H1 (cell line): ENCODE measurements around the gene PAX9. TPM values are rescaled to one million over a fixed set of nuclear protein-coding genes. Genes with fewer than 3 reads are reported as not detected.

Experiments used
- CTCF ChIA-PET: fragments of 300-600 bp; sonication (Branson Sonifier 250); formaldehyde crosslinking; loops from one replicate; lab custom pipeline; 2021; ENCODE audit not compliant: partially characterized antibody; lab: Charles Lee
- POLR2A ChIA-PET: fragments of 300-600 bp; sonication (Branson Sonifier 250); formaldehyde crosslinking; loops from one replicate; lab custom pipeline; 2021; ENCODE audit warnings: inconsistent platforms; ENCODE audit not compliant: partially characterized antibody; lab: Charles Lee
- DNase-seq, 2 experiments: peaks; one replicate each; pipeline versions ENCODE4 v3.0.0 to v3.0.0-alpha.2; 2010 to 2022; ENCODE audit warnings: low spot score in 2 of 2, low read depth in 1 of 2, mixed read lengths in 1 of 2
- FAIRE-seq: peaks from 2 replicates; lab custom pipeline; 2011; peaks lifted over from hg19 to GRCh38; lab: Jason Lieb, UNC
- H2AFZ ChIP-seq: 2 replicates; pipeline ENCODE4 v1.8.1; 2012; ENCODE audit warnings: low read length, inconsistent platforms
- H2AK5ac ChIP-seq: 2 replicates; pipeline ENCODE4 v1.6.1; 2013; ENCODE audit warnings: low read depth, low read length
- H2BK120ac ChIP-seq: replicated peaks from 2 replicates; pipeline ENCODE3; 2013; ENCODE audit warnings: low read depth, low read length, inconsistent platforms
- H2BK12ac ChIP-seq: 2 replicates; pipeline ENCODE4 v1.6.1; 2013; ENCODE audit warnings: low read depth, low read length
- H2BK15ac ChIP-seq: 2 replicates; pipeline ENCODE4 v1.6.1; 2013; ENCODE audit warnings: low read length
- H2BK20ac ChIP-seq: 2 replicates; pipeline ENCODE4 v1.6.1; 2013; ENCODE audit warnings: low read length
- H2BK5ac ChIP-seq: 2 replicates; pipeline ENCODE4 v1.6.1; 2013; ENCODE audit warnings: low read depth, low read length
- H3K14ac ChIP-seq: 2 replicates; pipeline ENCODE4 v1.6.1; 2013; ENCODE audit warnings: inconsistent platforms; ENCODE audit not compliant: insufficient read length
- H3K18ac ChIP-seq: 2 replicates; pipeline ENCODE4 v1.6.1; 2013; ENCODE audit warnings: low read length; ENCODE audit errors: extremely low read depth
- H3K23ac ChIP-seq: 2 replicates; pipeline ENCODE4 v1.6.1; 2013; ENCODE audit warnings: inconsistent platforms; ENCODE audit not compliant: insufficient read length
- H3K23me2 ChIP-seq: 2 replicates; pipeline ENCODE4 v1.6.1; 2013; ENCODE audit warnings: low read depth, low read length
- H3K27ac ChIP-seq: 2 replicates; pipeline ENCODE4 v1.6.1; 2011; ENCODE audit warnings: low read depth, low read length, inconsistent platforms
- H3K27me3 ChIP-seq, 4 experiments: replicated peaks in 1 of 4; 1 replicate in 1 of 4; 2 replicates in 3 of 4; pipeline versions ENCODE4 v1.6.1 to v1.8.1; 2011 to 2013; ENCODE audit warnings: low read length in 3 of 4, mild to moderate bottlenecking in 3 of 4, inconsistent platforms in 2 of 4, mixed read lengths in 2 of 4, moderate library complexity in 1 of 4; ENCODE audit not compliant: control insufficient read depth in 3 of 4, insufficient read depth in 3 of 4; ENCODE audit errors: extremely low read depth in 1 of 4
- H3K36me3 ChIP-seq, 4 experiments: 2 replicates each; pipeline versions ENCODE4 v1.6.1 to v1.8.1; 2011 to 2013; ENCODE audit warnings: mild to moderate bottlenecking in 4 of 4, low read length in 3 of 4, moderate library complexity in 2 of 4, control low read depth in 1 of 4, inconsistent platforms in 1 of 4; ENCODE audit not compliant: insufficient read depth in 4 of 4, control insufficient read depth in 2 of 4
- H3K4ac ChIP-seq: replicated peaks from 2 replicates; pipeline ENCODE3; 2013; ENCODE audit warnings: low read length, low read depth, mixed read lengths, inconsistent platforms; ENCODE audit not compliant: insufficient read length
- H3K4me1 ChIP-seq, 4 experiments: replicated peaks in 1 of 4; 1 replicate in 1 of 4; 2 replicates in 3 of 4; pipeline versions ENCODE4 v1.6.1 to v1.8.1; 2011 to 2013; ENCODE audit warnings: low read length in 3 of 4, inconsistent platforms in 2 of 4, mixed read lengths in 1 of 4; ENCODE audit not compliant: insufficient read depth in 4 of 4, control insufficient read depth in 3 of 4
- H3K4me2 ChIP-seq, 2 experiments: 2 replicates each; pipeline versions ENCODE4 v1.6.1 to v1.8.1; 2011 to 2013; ENCODE audit warnings: low read depth in 2 of 2, low read length in 2 of 2, control low read depth in 1 of 2, inconsistent platforms in 1 of 2, mild to moderate bottlenecking in 1 of 2; ENCODE audit not compliant: insufficient read depth in 1 of 2
- H3K4me3 ChIP-seq, 4 experiments: fragments of 200-600, 300-600 bp in 1 of 4; sonication (generic), shearing (Covaris generic), sonication (Bioruptor Twin) in 1 of 4; 2 replicates each; pipeline versions ENCODE4 v1.5.1 to v1.8.1; 2011 to 2016; ENCODE audit warnings: low read length in 4 of 4, low read depth in 3 of 4, control low read depth in 2 of 4, inconsistent platforms in 2 of 4, mild to moderate bottlenecking in 2 of 4, mixed read lengths in 1 of 4, moderate library complexity in 1 of 4; ENCODE audit not compliant: insufficient read depth in 2 of 4; ENCODE audit errors: extremely low read depth in 1 of 4
- H3K56ac ChIP-seq: replicated peaks from 2 replicates; pipeline ENCODE3; 2013; ENCODE audit warnings: low read depth, mild to moderate bottlenecking, mixed read lengths, low read length, inconsistent platforms; ENCODE audit not compliant: insufficient read length
- H3K79me1 ChIP-seq: 2 replicates; pipeline ENCODE4 v1.6.1; 2013; ENCODE audit warnings: low read depth, low read length, control low read depth
- H3K79me2 ChIP-seq, 2 experiments: 2 replicates each; pipeline versions ENCODE4 v1.6.1 to v1.8.1; 2012 to 2013; ENCODE audit warnings: low read length in 2 of 2, mild to moderate bottlenecking in 2 of 2, inconsistent platforms in 1 of 2; ENCODE audit not compliant: insufficient read depth in 2 of 2, control insufficient read depth in 1 of 2
- H3K9ac ChIP-seq, 4 experiments: replicated peaks in 1 of 4; 1 replicate in 1 of 4; 2 replicates in 3 of 4; pipeline versions ENCODE4 v1.6.1 to v1.8.1; 2011 to 2013; ENCODE audit warnings: low read depth in 3 of 4, low read length in 3 of 4, control low read depth in 2 of 4, mild to moderate bottlenecking in 2 of 4, moderate library complexity in 2 of 4, inconsistent platforms in 1 of 4; ENCODE audit errors: extremely low read depth in 1 of 4
- H3K9me3 ChIP-seq, 2 experiments: 2 replicates each; pipeline versions ENCODE4 v1.6.1 to v1.8.1; 2012 to 2013; ENCODE audit warnings: mild to moderate bottlenecking in 2 of 2, moderate library complexity in 2 of 2, control low read depth in 1 of 2, inconsistent platforms in 1 of 2, low read depth in 1 of 2, low read length in 1 of 2, mixed read lengths in 1 of 2; ENCODE audit not compliant: insufficient read depth in 2 of 2
- H4K20me1 ChIP-seq, 2 experiments: replicated peaks in 1 of 2; 2 replicates each; pipeline versions ENCODE3 to v1.8.1; 2011 to 2013; ENCODE audit warnings: inconsistent platforms in 2 of 2, low read length in 2 of 2, mild to moderate bottlenecking in 1 of 2; ENCODE audit not compliant: insufficient read depth in 2 of 2, control insufficient read depth in 1 of 2
- H4K5ac ChIP-seq: 2 replicates; pipeline ENCODE4 v1.6.1; 2013; ENCODE audit warnings: low read length, low read depth, mixed read lengths, inconsistent platforms; ENCODE audit not compliant: insufficient read length
- H4K8ac ChIP-seq: 2 replicates; pipeline ENCODE4 v1.8.0; 2013; ENCODE audit warnings: mild to moderate bottlenecking, moderate library complexity, low read length, inconsistent platforms; ENCODE audit not compliant: insufficient read depth; ENCODE audit errors: extremely low read depth
- H4K91ac ChIP-seq: replicated peaks from 2 replicates; pipeline ENCODE3; 2013; ENCODE audit warnings: low read length, mixed read lengths, inconsistent platforms; ENCODE audit not compliant: insufficient read length
- ASH2L ChIP-seq: fragments of 200-600, 300-600 bp; sonication (generic); IDR thresholded peaks from one replicate; pipeline ENCODE4 v1.7.1; 2017; ENCODE audit warnings: low read length
- BACH1 ChIP-seq: IDR thresholded peaks from 2 replicates; pipeline ENCODE4 v1.6.1; 2012; ENCODE audit warnings: low read length, improper control_type of control experiment
- CBX8 ChIP-seq: fragments of 300-800, 300-1000 bp; sonication (generic); IDR thresholded peaks from 2 replicates; pipeline ENCODE4 v1.7.1; 2016; ENCODE audit warnings: low read depth, low read length, borderline replicate concordance
- CHD2 ChIP-seq: IDR thresholded peaks from 2 replicates; pipeline ENCODE4 v1.6.1; 2012; ENCODE audit warnings: low read length, improper control_type of control experiment
- KDM1A ChIP-seq: fragments of 200-600, 300-600 bp; sonication (generic); IDR thresholded peaks from 2 replicates; pipeline ENCODE4 v1.7.1; 2016; ENCODE audit warnings: mild to moderate bottlenecking, low read length, borderline replicate concordance
- PHF8 ChIP-seq: fragments of 200-600 bp; sonication (generic); conservative IDR thresholded peaks from 2 replicates; pipeline ENCODE4 v1.7.1; 2012; ENCODE audit warnings: low read depth, mild to moderate bottlenecking, inconsistent platforms, low read length, moderate library complexity
- POU5F1 ChIP-seq: IDR thresholded peaks from 2 replicates; pipeline ENCODE4 v1.6.1; 2011; ENCODE audit warnings: low read depth, mild to moderate bottlenecking, low read length, moderate library complexity
- SIRT6 ChIP-seq: IDR thresholded peaks from one replicate; pipeline ENCODE4 v1.7.1; 2012; ENCODE audit warnings: low read length, inconsistent platforms
- SP4 ChIP-seq: IDR thresholded peaks from 2 replicates; pipeline ENCODE4 v1.6.1; 2012; ENCODE audit warnings: low read length, inconsistent platforms
- SRF ChIP-seq: IDR thresholded peaks from 2 replicates; pipeline ENCODE4 v1.6.1; 2011; ENCODE audit warnings: mild to moderate bottlenecking, low read depth, low read length, moderate library complexity
- TAF1 ChIP-seq: IDR thresholded peaks from 2 replicates; pipeline ENCODE4 v1.6.1; 2011; ENCODE audit warnings: mild to moderate bottlenecking, low read depth, low read length
- TBP ChIP-seq: IDR thresholded peaks from 2 replicates; pipeline ENCODE4 v1.6.1; 2011; ENCODE audit warnings: low read depth, low read length, improper control_type of control experiment
- WGBS, 2 experiments: shearing (Covaris generic) in 1 of 2; methylation state at CpG; one replicate each; pipeline versions ENCODE4 v1.1.6 to v1.1.7; 2013 to 2015; ENCODE audit warnings: low lambda C conversion rate in 2 of 2, mixed read lengths in 2 of 2, inconsistent platforms in 1 of 2, low coverage in 1 of 2, missing lambda C conversion rate in 1 of 2; ENCODE audit not compliant: insufficient replicate concordance in 2 of 2, insufficient coverage in 1 of 2, insufficient read length in 1 of 2; ENCODE audit errors: extremely low coverage in 1 of 2, missing lambda C conversion rate in 1 of 2; 5-methylcytosine and 5-hydroxymethylcytosine counted together
- polyA plus RNA-seq, 7 experiments: library from polyadenylated mRNA; depleted of rRNA in 3 of 7; stranded (reverse) in 5 of 7; unstranded in 2 of 7; fragments of >200 nt in 5 of 7; fragments of 200-250 nt in 2 of 7; gene quantifications; 1 replicate in 5 of 7; 2 replicates in 1 of 7; 4 replicates in 1 of 7; pipeline versions ENCODE4 v1.2.1 to v1.2.3, GENCODE V29; 2011 to 2013; ENCODE audit warnings: missing spikeins in 2 of 7, mixed read lengths in 2 of 7
- total RNA-seq: library from RNA; stranded (reverse); fragmentation: NEBNext Ultra II Directional; extraction: Animal tissue kit (Norgen Biotek cat#: 25700); gene quantifications from 2 replicates; pipeline ENCODE4 v1.2.1, GENCODE V29; 2021
- TF ChIP-seq, protein P1 (sequence below): IDR thresholded peaks from 2 replicates; pipeline ENCODE4 v1.6.1; 2012; ENCODE audit warnings: low read length, inconsistent platforms

PAX9 gene
- total and polyA plus RNA-seq, 2 of the 8 experiments (the other 6 are each of a cell fraction or from before 2014, with no cell fraction given): 0.05 TPM; not detected in 1

GRCh38 chr14:36675581-36675980, 13.9 kb downstream of the PAX9 start:
- no peak overlapping the region for H3K56ac ChIP-seq
- H3K36me3 ChIP-seq: no peaks in the 10 kb centered on the region
- 0 out of 8 replicates have a peak overlapping the region, but pooled peaks of 1 of the 4 experiments have one; percentile 34 for H3K4me3 ChIP-seq
- DNase-seq: no peak
- H3K4ac ChIP-seq: no peak overlapping the region
- H3K79me2 ChIP-seq: no peaks in the 10 kb centered on the region
- CTCF ChIA-PET: interaction anchor here (0.6 to 1.4 kb wide), 5 partner anchors 10 to 126 kb away, joined by 3 to 7 read pairs (median 3); no protein-coding TSS in a partner anchor
- POLR2A ChIA-PET: no interaction called here
- H3K4me1 ChIP-seq: peaks cover 0 to 7% (median 4%) of the 10 kb centered on the region in 4 experiments; a peak in 6 of 7 replicates
- H3K27ac ChIP-seq: no peak overlapping the region
- H3K9me3 ChIP-seq: no peaks in the 10 kb centered on the region
- no peak overlapping the region for H3K23ac ChIP-seq
- H2BK5ac ChIP-seq: no peak overlapping the region
- no peaks in the 10 kb centered on the region for H3K79me1 ChIP-seq
- no peak overlapping the region for H2BK20ac ChIP-seq
- no peak overlapping the region for H3K9ac ChIP-seq
- H2AK5ac ChIP-seq: no peak overlapping the region
- no peak overlapping the region for H2BK15ac ChIP-seq
- 73% methylated on average over 6 of the region's 6 CpGs; no CpG with 5 or more reads in 1 of the 2 experiments for WGBS, 2 experiments
- no peaks in the 10 kb centered on the region for H4K20me1 ChIP-seq
- no peak overlapping the region for H3K14ac ChIP-seq
- no peak overlapping the region for H3K18ac ChIP-seq
- H4K8ac ChIP-seq: no peak overlapping the region
- no peaks in the 10 kb centered on the region; a peak in 3 of 7 replicates for H3K27me3 ChIP-seq
- FAIRE-seq: no peak
- H4K5ac ChIP-seq: no peak overlapping the region
- no peak overlapping the region for H2AFZ ChIP-seq
- H4K91ac ChIP-seq: no peak overlapping the region
- H2BK12ac ChIP-seq: no peak overlapping the region
- no peaks in the 10 kb centered on the region for H3K23me2 ChIP-seq
- no peak overlapping the region for H2BK120ac ChIP-seq
- H3K4me2 ChIP-seq: peak overlapping the region in 1 of 2 experiments; percentile 48; a peak in 1 of 4 replicates
- TF ChIP-seq TBP: no peak
- TF ChIP-seq SRF: no peak
- no peak for TF ChIP-seq POU5F1
- no peak for TF ChIP-seq SIRT6
- TF ChIP-seq BACH1: no peak
- no peak for TF ChIP-seq TAF1
- no peak for TF ChIP-seq PHF8
- TF ChIP-seq, protein P1, sequence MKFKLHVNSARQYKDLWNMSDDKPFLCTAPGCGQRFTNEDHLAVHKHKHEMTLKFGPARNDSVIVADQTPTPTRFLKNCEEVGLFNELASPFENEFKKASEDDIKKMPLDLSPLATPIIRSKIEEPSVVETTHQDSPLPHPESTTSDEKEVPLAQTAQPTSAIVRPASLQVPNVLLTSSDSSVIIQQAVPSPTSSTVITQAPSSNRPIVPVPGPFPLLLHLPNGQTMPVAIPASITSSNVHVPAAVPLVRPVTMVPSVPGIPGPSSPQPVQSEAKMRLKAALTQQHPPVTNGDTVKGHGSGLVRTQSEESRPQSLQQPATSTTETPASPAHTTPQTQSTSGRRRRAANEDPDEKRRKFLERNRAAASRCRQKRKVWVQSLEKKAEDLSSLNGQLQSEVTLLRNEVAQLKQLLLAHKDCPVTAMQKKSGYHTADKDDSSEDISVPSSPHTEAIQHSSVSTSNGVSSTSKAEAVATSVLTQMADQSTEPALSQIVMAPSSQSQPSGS: no peak
- no peak for TF ChIP-seq CBX8
- TF ChIP-seq ASH2L: no peak
- no peak for TF ChIP-seq CHD2
- no peak for TF ChIP-seq SP4
- no peak for TF ChIP-seq KDM1A
